GM12878 (cell line): ENCODE measurements around the gene MYLIP. TPM values are rescaled to one million over a fixed set of nuclear protein-coding genes. Genes with fewer than 3 reads are reported as not detected.
"Not testable (repeated sequence)": the region's sequence is repeated elsewhere in the genome, so short reads cannot be mapped to it uniquely, and the experiment has no call there.

Experiments used
- ATAC-seq: fragments of 200-7000 bp; cut with Tn5 transposase; 3 replicates; pipeline ENCODE4 v1.9.1; 2020; ENCODE audit warnings: mild to moderate bottlenecking, moderate library complexity
- BruUV-seq: library from RNA; stranded (reverse); fragments of 400-500 nt; replicated peaks from 2 replicates; lab custom pipeline; 2021; lab: Mats Ljungman, UMichigan
- CTCF ChIA-PET: fragments of 300-600 bp; sonication (Branson Sonifier 250); formaldehyde crosslinking; extraction: SDS; loops from one replicate; lab custom pipeline; 2021; ENCODE audit warnings: inconsistent platforms; lab: Yijun Ruan, JAX
- POLR2A ChIA-PET: fragments of 350-600 bp; formaldehyde crosslinking; extraction: SDS; loops from one replicate; lab custom pipeline; 2021; ENCODE audit warnings: inconsistent platforms; lab: Charles Lee
- RAD21 ChIA-PET: fragments of 300-600 bp; sonication (Branson Sonifier 250); formaldehyde crosslinking; loops from one replicate; lab custom pipeline; 2023; ENCODE audit warnings: antibody characterized with exemption; ENCODE audit not compliant: unreplicated experiment; lab: Charles Lee
- SMC1A ChIA-PET: fragments of 300-600 bp; sonication (Branson Sonifier 250); formaldehyde crosslinking; loops from one replicate; lab custom pipeline; 2023; ENCODE audit not compliant: unreplicated experiment, uncharacterized antibody; lab: Charles Lee
- DNase-seq: peaks from one replicate; pipeline ENCODE4 v3.0.0-alpha.2; 2011; ENCODE audit warnings: low read depth, low spot score
- FAIRE-seq: peaks from 3 replicates; lab custom pipeline; 2011; peaks lifted over from hg19 to GRCh38; lab: Jason Lieb, UNC
- H2AFZ ChIP-seq: 2 replicates; pipeline ENCODE4 v1.6.0; 2011; ENCODE audit warnings: low read depth, low read length, control low read depth; ENCODE audit not compliant: control insufficient read depth
- H3K27ac ChIP-seq: 2 replicates; pipeline ENCODE4 v1.5.1; 2011; ENCODE audit warnings: control low read depth; ENCODE audit not compliant: control insufficient read depth, insufficient read depth
- H3K27me3 ChIP-seq, 2 experiments: replicated peaks in 1 of 2; 2 replicates each; pipeline versions ENCODE4 v1.6.0 to v1.6.1; 2011; ENCODE audit warnings: low read length in 1 of 2; ENCODE audit not compliant: control insufficient read depth in 2 of 2, insufficient read depth in 2 of 2
- H3K36me3 ChIP-seq, 2 experiments: 2 replicates each; pipeline ENCODE4 v1.5.1; 2011; ENCODE audit warnings: low read length in 1 of 2; ENCODE audit not compliant: control insufficient read depth in 2 of 2, insufficient read depth in 2 of 2
- H3K4me1 ChIP-seq: 2 replicates; pipeline ENCODE4 v1.6.1; 2011; ENCODE audit warnings: mild to moderate bottlenecking, low read length, moderate library complexity, mixed read lengths; ENCODE audit not compliant: control insufficient read depth, insufficient read depth
- H3K4me2 ChIP-seq: 2 replicates; pipeline ENCODE4 v1.6.0; 2011; ENCODE audit warnings: control low read depth; ENCODE audit not compliant: control insufficient read depth, insufficient read depth
- H3K4me3 ChIP-seq: fragments of 200-600 bp; sonication (generic); 2 replicates; pipeline ENCODE4 v1.5.1; 2016
- H3K79me2 ChIP-seq: 2 replicates; pipeline ENCODE4 v1.6.0; 2011; ENCODE audit warnings: low read length; ENCODE audit not compliant: control insufficient read depth, insufficient read depth
- H3K9ac ChIP-seq: 2 replicates; pipeline ENCODE4 v1.8.0; 2011; ENCODE audit warnings: low read length, control low read depth, mixed read lengths; ENCODE audit not compliant: control insufficient read depth, insufficient read depth
- H3K9me3 ChIP-seq: replicated peaks from 3 replicates; pipeline ENCODE4 v1.5.1; 2011; ENCODE audit warnings: mild to moderate bottlenecking, low read length; ENCODE audit not compliant: control insufficient read depth, insufficient read depth
- H4K20me1 ChIP-seq: 2 replicates; pipeline ENCODE4 v1.6.0; 2011; ENCODE audit not compliant: control insufficient read depth, insufficient read depth
- MYB ChIP-seq: fragments of 150-350 bp; IDR thresholded peaks from 2 replicates; pipeline ENCODE4 v1.6.1; 2014; ENCODE audit warnings: mild to moderate bottlenecking, low read depth, low read length, borderline replicate concordance
- PAX8 ChIP-seq: fragments of 450-650 bp; IDR thresholded peaks from 2 replicates; pipeline ENCODE4 v1.6.1; 2017; ENCODE audit warnings: mild to moderate bottlenecking, moderate library complexity
- PBX3 ChIP-seq: IDR thresholded peaks from 2 replicates; pipeline ENCODE4 v1.6.1; 2011; ENCODE audit warnings: mild to moderate bottlenecking, low read depth, low read length, moderate library complexity; ENCODE audit not compliant: insufficient replicate concordance
- RBBP5 ChIP-seq: fragments of 200-600 bp; sonication (generic); conservative IDR thresholded peaks from 2 replicates; pipeline ENCODE4 v1.6.1; 2016
- RCOR1 ChIP-seq: conservative IDR thresholded peaks from 2 replicates; pipeline ENCODE4 v1.6.1; 2012; ENCODE audit warnings: low read depth, low read length, improper control_type of control experiment
- ZBTB40 ChIP-seq: fragments of 450-650 bp; IDR thresholded peaks from 2 replicates; pipeline ENCODE4 v1.6.1; 2016; ENCODE audit warnings: mild to moderate bottlenecking, moderate library complexity, borderline replicate concordance
- WGBS: methylation state at CpG from one replicate; pipeline ENCODE4 v1.1.6; 2016; ENCODE audit warnings: low lambda C conversion rate; ENCODE audit not compliant: insufficient replicate concordance, insufficient coverage; ENCODE audit errors: missing lambda C conversion rate; 5-methylcytosine and 5-hydroxymethylcytosine counted together
- in situ Hi-C: fragments of 300-500 bp; cut with MboI; formaldehyde crosslinking; loops from 9 replicates; pipeline ENCODE4 v1.14.3; 2018; ENCODE audit warnings: mixed read lengths
- intact Hi-C: fragments of 100-400 bp; cut with micrococcal nuclease; formaldehyde crosslinking; loops from one replicate; pipeline ENCODE4 v1.14.2; 2022; ENCODE audit not compliant: unreplicated experiment
- polyA plus RNA-seq, 11 experiments: library from polyadenylated mRNA; depleted of rRNA in 4 of 11; unstranded in 6 of 11; stranded (reverse) in 5 of 11; fragments of >200 nt; fragmentation: Nextera tagmentation in 4 of 11; fragmentation: Illumina TruSeq in 1 of 11; extraction: Ambion mirVana in 4 of 11; extraction: Trizol in 1 of 11; gene quantifications; 1 replicate in 1 of 11; 2 replicates in 10 of 11; pipeline versions ENCODE4 v1.2.1 to v1.2.3, GENCODE V29; 2011 to 2016; ENCODE audit warnings: inconsistent platforms in 2 of 11, missing spikeins in 2 of 11, low read depth in 1 of 11
- total RNA-seq, 4 experiments: library from RNA; depleted of rRNA in 3 of 4; stranded (reverse); fragments of >200 nt in 3 of 4; fragmentation: Illumina TruSeq in 1 of 4; extraction: Trizol in 1 of 4; gene quantifications; 2 replicates each; pipeline versions ENCODE4 v1.2.1 to v1.2.3, GENCODE V29; 2013 to 2021
- TF ChIP-seq, protein P1 (sequence below): fragments of 450-650 bp; IDR thresholded peaks from 2 replicates; pipeline ENCODE4 v1.6.1; 2014; ENCODE audit warnings: mild to moderate bottlenecking

Gene MYLIP
- total and polyA plus RNA-seq, 10 of the 15 experiments (the other 5 are each of a cell fraction or from before 2014, with no cell fraction given) = 5.3 to 123 (median 12.5) TPM

- TF ChIP-seq RBBP5 = no peak
- no peak for TF ChIP-seq MYB
- TF ChIP-seq PBX3 = no peak
- no peak for TF ChIP-seq PAX8
Measured at GRCh38 chr6:16173167-16173940, 44.5 kb downstream of the MYLIP start (continued).

GRCh38 chr6:16174416-16175078 is 45.7 kb downstream of the MYLIP start:
- ChIA-PET POLR2A (no interaction called here), SMC1A (interaction anchor here (1.1 to 1.3 kb wide), 2 partner anchors 15 to 32 kb away, joined by 3 read pairs; no protein-coding TSS in a partner anchor), RAD21 (interaction anchor here (0.6 to 4.1 kb wide), 3 partner anchors 8 to 1845 kb away, joined by 3 to 12 read pairs (median 3); no protein-coding TSS in a partner anchor), CTCF (no interaction called here)
- no peak overlapping the region for H3K4me3 ChIP-seq
- intact Hi-C loops (no loop called here), in situ Hi-C loops (no loop called here)
- TF ChIP-seq, protein P1, sequence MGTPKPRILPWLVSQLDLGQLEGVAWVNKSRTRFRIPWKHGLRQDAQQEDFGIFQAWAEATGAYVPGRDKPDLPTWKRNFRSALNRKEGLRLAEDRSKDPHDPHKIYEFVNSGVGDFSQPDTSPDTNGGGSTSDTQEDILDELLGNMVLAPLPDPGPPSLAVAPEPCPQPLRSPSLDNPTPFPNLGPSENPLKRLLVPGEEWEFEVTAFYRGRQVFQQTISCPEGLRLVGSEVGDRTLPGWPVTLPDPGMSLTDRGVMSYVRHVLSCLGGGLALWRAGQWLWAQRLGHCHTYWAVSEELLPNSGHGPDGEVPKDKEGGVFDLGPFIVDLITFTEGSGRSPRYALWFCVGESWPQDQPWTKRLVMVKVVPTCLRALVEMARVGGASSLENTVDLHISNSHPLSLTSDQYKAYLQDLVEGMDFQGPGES = no peak
- TF ChIP-seq RCOR1 = no peak
- no peak for TF ChIP-seq ZBTB40
- no peak overlapping the region for H3K27ac ChIP-seq
- FAIRE-seq = no peak
- no peaks in the 10 kb centered on the region for H3K27me3 ChIP-seq
- H3K36me3 ChIP-seq = no peaks in the 10 kb centered on the region
- H4K20me1 ChIP-seq = no peaks in the 10 kb centered on the region
- ATAC-seq = no peak
- H3K4me1 ChIP-seq = no peaks in the 10 kb centered on the region
- no peak overlapping the region for H3K9ac ChIP-seq
- no peak overlapping the region for H3K4me2 ChIP-seq
- DNase-seq = no peak
- no TSS peak for BruUV-seq
- H3K9me3 ChIP-seq = no peaks in the 10 kb centered on the region
- H3K79me2 ChIP-seq = no peaks in the 10 kb centered on the region
- 67% methylated on average over 8 of the region's 8 CpGs for WGBS
- H2AFZ ChIP-seq = no peak overlapping the region

DNA sequence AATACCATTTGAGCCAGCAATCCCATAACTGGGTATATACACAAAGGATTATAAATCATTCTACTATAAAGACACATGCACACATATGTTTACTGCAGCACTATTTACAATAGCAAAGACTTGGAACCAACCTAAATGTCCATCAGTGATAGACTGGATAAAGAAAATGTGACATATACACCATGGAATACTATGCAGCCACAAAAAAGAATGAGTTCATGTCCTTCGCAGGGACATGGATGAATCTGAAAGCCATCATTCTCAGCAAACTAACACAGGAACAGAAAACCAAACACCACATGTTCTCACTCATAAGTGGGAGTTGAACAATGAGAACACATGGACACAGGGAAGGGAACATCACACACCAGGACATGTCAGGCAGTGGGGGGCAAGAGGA is 47.7 kb downstream of the MYLIP start:
- in situ Hi-C loops, CTCF ChIA-PET: not testable (repeated sequence)

More for the DNA sequence above, 47.7 kb downstream of the MYLIP start:
- H4K20me1 ChIP-seq, H3K4me1 ChIP-seq, RAD21 ChIA-PET, BruUV-seq, H3K79me2 ChIP-seq, FAIRE-seq, H3K4me2 ChIP-seq, POLR2A ChIA-PET, H3K27ac ChIP-seq, H3K9me3 ChIP-seq, H3K27me3 ChIP-seq, SMC1A ChIA-PET, H2AFZ ChIP-seq, DNase-seq, H3K36me3 ChIP-seq, H3K9ac ChIP-seq, intact Hi-C loops, H3K4me3 ChIP-seq, ATAC-seq: not testable (repeated sequence)
- WGBS = 47% methylated on average over 1 of the region's 1 CpG
